HepG2 (cell line): ENCODE measurements around the gene OR52H1. TPM values are rescaled to one million over a fixed set of nuclear protein-coding genes. Genes with fewer than 3 reads are reported as not detected.

Experiments used
- ATAC-seq: fragments of 200-7000 bp; cut with Tn5 transposase; 3 replicates; pipeline ENCODE4 v1.9.1; 2020; ENCODE audit warnings: mild to moderate bottlenecking, moderate library complexity
- BruUV-seq: library from RNA; stranded (reverse); fragments of 400-500 nt; replicated peaks from 2 replicates; lab custom pipeline; 2021; lab: Mats Ljungman, UMichigan
- CTCF ChIA-PET: fragments of 300-600 bp; formaldehyde crosslinking; extraction: SDS; loops from one replicate; lab custom pipeline; 2021; ENCODE audit warnings: low total read pairs, inconsistent platforms, low intra/inter-chr PET ratio; lab: Yijun Ruan, JAX
- POLR2A ChIA-PET: fragments of 350-600 bp; sonication (Branson Sonifier 250); formaldehyde crosslinking; loops from one replicate; lab custom pipeline; 2020; ENCODE audit warnings: antibody characterized with exemption, inconsistent platforms; lab: Yijun Ruan, JAX
- DNase-seq: peaks from one replicate; pipeline ENCODE4 v3.0.0-alpha.2; 2015; ENCODE audit warnings: low spot score
- FAIRE-seq: peaks from 3 replicates; lab custom pipeline; 2011; peaks lifted over from hg19 to GRCh38; lab: Jason Lieb, UNC
- H2AFZ ChIP-seq: one replicate; pipeline ENCODE4 v1.6.1; 2011; ENCODE audit warnings: low read length, inconsistent platforms
- H3K27ac ChIP-seq: fragments of 300-600 bp; 3 replicates; pipeline ENCODE4 v1.8.0; 2011; ENCODE audit warnings: mixed run types, mild to moderate bottlenecking, mixed read lengths, low read length, inconsistent platforms; ENCODE audit not compliant: insufficient read depth; ENCODE audit errors: extremely low read length
- H3K27me3 ChIP-seq, 2 experiments: fragments of 200-600 bp in 1 of 2; 2 replicates in 1 of 2; 3 replicates in 1 of 2; pipeline versions ENCODE4 v1.6.0 to v1.8.0; 2011; ENCODE audit warnings: low read length in 2 of 2, mild to moderate bottlenecking in 2 of 2, moderate library complexity in 2 of 2, inconsistent platforms in 1 of 2; ENCODE audit not compliant: insufficient read depth in 2 of 2, control insufficient read depth in 1 of 2
- H3K36me3 ChIP-seq, 2 experiments: fragments of 200-600 bp in 1 of 2; replicated peaks in 1 of 2; 2 replicates in 1 of 2; 3 replicates in 1 of 2; pipeline versions ENCODE4 v1.5.1 to v1.8.0; 2011; ENCODE audit warnings: low read length in 2 of 2, inconsistent platforms in 1 of 2; ENCODE audit not compliant: insufficient read depth in 2 of 2, control insufficient read depth in 1 of 2
- H3K4me1 ChIP-seq: 2 replicates; pipeline ENCODE4 v1.5.1; 2012; ENCODE audit warnings: low read length, inconsistent platforms; ENCODE audit not compliant: insufficient read depth
- H3K4me2 ChIP-seq: 2 replicates; pipeline ENCODE4 v1.6.0; 2011; ENCODE audit warnings: low read depth, low read length, inconsistent platforms
- H3K4me3 ChIP-seq, 3 experiments: fragments of 200-600 bp in 1 of 3; sonication (generic), shearing (Covaris generic) in 1 of 3; replicated peaks in 1 of 3; 2 replicates each; pipeline ENCODE4 v1.5.1; 2011 to 2016; ENCODE audit warnings: low read length in 3 of 3, inconsistent platforms in 2 of 3, low read depth in 2 of 3, mild to moderate bottlenecking in 2 of 3, control low read depth in 1 of 3, mixed read lengths in 1 of 3; ENCODE audit not compliant: insufficient read depth in 1 of 3
- H3K79me2 ChIP-seq: one replicate; pipeline ENCODE4 v1.6.1; 2011; ENCODE audit warnings: low read length, inconsistent platforms; ENCODE audit not compliant: insufficient read depth
- H3K9ac ChIP-seq: 2 replicates; pipeline ENCODE4 v1.6.0; 2011; ENCODE audit warnings: mild to moderate bottlenecking, low read depth, low read length, inconsistent platforms; ENCODE audit not compliant: insufficient read depth
- H3K9me3 ChIP-seq: 2 replicates; pipeline ENCODE4 v1.5.1; 2012; ENCODE audit warnings: mild to moderate bottlenecking, low read length
- H4K20me1 ChIP-seq: 2 replicates; pipeline ENCODE4 v1.6.0; 2011; ENCODE audit warnings: inconsistent platforms, mild to moderate bottlenecking, low read length, moderate library complexity; ENCODE audit not compliant: insufficient read depth
- GLMP ChIP-seq: sonication (generic); formaldehyde crosslinking; IDR thresholded peaks from 2 replicates; pipeline ENCODE4 v1.9.0; 2021; ENCODE audit warnings: missing genetic modification reagents, mild to moderate bottlenecking, borderline replicate concordance
- PRPF4 ChIP-seq: fragments of 200-400 bp; formaldehyde crosslinking; IDR thresholded peaks from 2 replicates; pipeline ENCODE4 v1.6.1; 2016; ENCODE audit warnings: low read length, low read depth; ENCODE audit not compliant: poor library complexity, severe bottlenecking
- ZEB1 ChIP-seq: IDR thresholded peaks from 2 replicates; pipeline ENCODE4 v1.6.1; 2012; ENCODE audit warnings: mild to moderate bottlenecking, low read depth, inconsistent platforms; ENCODE audit not compliant: insufficient replicate concordance
- ZNF484 ChIP-seq: sonication (generic); formaldehyde crosslinking; IDR thresholded peaks from 2 replicates; pipeline ENCODE4 v1.5.1; 2020; ENCODE audit warnings: mild to moderate bottlenecking, low read depth, missing genetic modification reagents, borderline replicate concordance
- ZNF720 ChIP-seq: sonication (generic); formaldehyde crosslinking; IDR thresholded peaks from 2 replicates; pipeline ENCODE4 v1.4.0; 2020; ENCODE audit warnings: missing genetic modification reagents
- ZNF772 ChIP-seq: sonication (generic); formaldehyde crosslinking; IDR thresholded peaks from 2 replicates; pipeline ENCODE4 v1.5.0; 2020; ENCODE audit warnings: mild to moderate bottlenecking, missing genetic modification reagents
- ZNF776 ChIP-seq: sonication (generic); formaldehyde crosslinking; IDR thresholded peaks from 2 replicates; pipeline ENCODE4 v1.4.0; 2020; ENCODE audit warnings: mild to moderate bottlenecking, missing genetic modification reagents
- ZNF781 ChIP-seq: sonication (generic); formaldehyde crosslinking; IDR thresholded peaks from 2 replicates; pipeline ENCODE4 v1.5.1; 2020; ENCODE audit warnings: borderline replicate concordance, mild to moderate bottlenecking, missing genetic modification reagents; ENCODE audit errors: not compliant biosample characterization
- WGBS: methylation state at CpG from one replicate; pipeline ENCODE4 v1.1.6; 2017; ENCODE audit warnings: low lambda C conversion rate; 5-methylcytosine and 5-hydroxymethylcytosine counted together
- in situ Hi-C: cut with HindIII; loops from 2 replicates; pipeline ENCODE4 v1.10.0; 2017; ENCODE audit warnings: low pct_unique_long_range_greater_than_20kb; ENCODE audit not compliant: extremely low pct_ligation_motif_present
- intact Hi-C: fragments of 100-400 bp; cut with micrococcal nuclease; formaldehyde crosslinking; loops from one replicate; pipeline ENCODE4 v1.10.0; 2022; ENCODE audit not compliant: unreplicated experiment
- polyA plus RNA-seq, 8 experiments: library from polyadenylated mRNA; depleted of rRNA in 3 of 8; stranded (reverse) in 7 of 8; unstranded in 1 of 8; fragments of >200 nt; fragmentation: Illumina TruSeq in 4 of 8; extraction: Trizol in 4 of 8; gene quantifications; 2 replicates each; pipeline versions ENCODE4 v1.2.1 to v1.2.3, GENCODE V29; 2011 to 2016; ENCODE audit warnings: low read depth in 4 of 8, missing spikeins in 1 of 8, mixed read lengths in 1 of 8; ENCODE audit not compliant: insufficient read depth in 1 of 8
- total RNA-seq, 5 experiments: library from RNA; depleted of rRNA; stranded (reverse); fragments of >200 nt; fragmentation: Illumina TruSeq; extraction: Trizol; gene quantifications; 2 replicates each; pipeline ENCODE4 v1.2.3, GENCODE V29; 2016; ENCODE audit warnings: low read depth in 1 of 5

The OR52H1 gene
- total and polyA plus RNA-seq, 2 of the 13 experiments (the other 11 are each of a cell fraction or from before 2014, with no cell fraction given), result not detected

- TF ChIP-seq ZNF484 (CRISPR knock-in tag), result no peak
These were observed 32.7 kb upstream of the OR52H1 start (continued) for GRCh38 chr11:5581014-5581413.

GRCh38 chr11:5580577-5580976, 32.2 kb upstream of the OR52H1 start, which contains the start of gene OR52B6:
TSS of gene OR52B6 (plus strand) at chr11:5580877. CDS start at chr11:5580877, 0 bp downstream.
- Histone ChIP-seq H3K27ac (no peak within 1 kb of the TSS), H3K79me2 (no peaks in the 10 kb centered on the region), H3K4me3 (no peak within 1 kb of the TSS), H4K20me1 (no peaks in the 10 kb centered on the region), H3K4me2 (no peak within 1 kb of the TSS), H3K27me3 (no peaks in the 10 kb centered on the region; a peak in 1 of 5 replicates), H3K9ac (no peak within 1 kb of the TSS), H2AFZ (no peak within 1 kb of the TSS), H3K9me3 (no peaks in the 10 kb centered on the region), H3K36me3 (no peaks in the 10 kb centered on the region), H3K4me1 (no peaks in the 10 kb centered on the region)
- BruUV-seq, result no TSS peak
- WGBS, result 60% methylated on average over 8 of the region's 8 CpGs
- no peak for ATAC-seq
- intact Hi-C loops (no loop called here), in situ Hi-C loops (no loop called here)
- no peak for TF ChIP-seq ZEB1
- TF ChIP-seq GLMP (CRISPR knock-in tag), result no peak
- no peak for TF ChIP-seq PRPF4
- FAIRE-seq, result no peak
- no peak for DNase-seq
- ChIA-PET CTCF (no interaction called here), POLR2A (no interaction called here)

- FAIRE-seq (no peak), ATAC-seq (no peak), DNase-seq (no peak)
- TF ChIP-seq ZNF776, result no peak
- TF ChIP-seq ZNF720 (CRISPR knock-in tag), result no peak
- TF ChIP-seq ZNF781 (CRISPR knock-in tag), result no peak
- no peak for TF ChIP-seq ZNF772
- H4K20me1 ChIP-seq, result no peaks in the 10 kb centered on the region
- H3K4me3 ChIP-seq, result no peak overlapping the region
- H3K27ac ChIP-seq, result no peak overlapping the region
- CTCF ChIA-PET, result no interaction called here
- H3K4me1 ChIP-seq, result no peaks in the 10 kb centered on the region
- POLR2A ChIA-PET, result no interaction called here
- no peak overlapping the region for H3K9ac ChIP-seq
- H2AFZ ChIP-seq, result no peak overlapping the region
- H3K4me2 ChIP-seq, result no peak overlapping the region
- in situ Hi-C loops (no loop called here), intact Hi-C loops (no loop called here)
- no peaks in the 10 kb centered on the region for H3K9me3 ChIP-seq
- BruUV-seq, result no TSS peak
- no peaks in the 10 kb centered on the region for H3K36me3 ChIP-seq
- no peaks in the 10 kb centered on the region for H3K79me2 ChIP-seq
- H3K27me3 ChIP-seq, result no peaks in the 10 kb centered on the region; a peak in 1 of 5 replicates
These were observed 28.8 kb upstream of the OR52H1 start for GRCh38 chr11:5577101-5577500.
